ENCODE data around the gene FN1.
"Not testable (repeated sequence)": the region's sequence is repeated elsewhere in the genome, so short reads cannot be mapped to it uniquely, and the experiment has no call there.

The FN1 gene

GRCh38 chr2:215324811-215325210, 111.1 kb downstream of the FN1 start:
- no peak for DNase-seq

- DNase-seq: no peak
Observed at GRCh38 chr2:215320679-215321078, 115.2 kb downstream of the FN1 start.

- DNase-seq: no peak
Observed at GRCh38 chr2:215320102-215320501, 115.8 kb downstream of the FN1 start.

GRCh38 chr2:215319500-215319899, 116.4 kb downstream of the FN1 start:
- DNase-seq: no peak

- DNase-seq: no peak
Observed at GRCh38 chr2:215316336-215316735, 119.5 kb downstream of the FN1 start.

GRCh38 chr2:215315301-215315700, 120.6 kb downstream of the FN1 start:
- DNase-seq: no peak

- DNase-seq: no peak
Observed at GRCh38 chr2:215314896-215315295, 121.0 kb downstream of the FN1 start.

- no peak for DNase-seq
Observed at GRCh38 chr2:215313255-215313613, 122.6 kb downstream of the FN1 start.

GRCh38 chr2:215311625-215312396, 124.1 kb downstream of the FN1 start, which contains the start of gene ATIC:
ATIC (plus strand) TSS chr2:215312059; CDS start chr2:215312143, 84 bp downstream.
- DNase-seq: peak; percentile 82

GRCh38 chr2:215311259-215311624, 124.6 kb downstream of the FN1 start:
- not testable (repeated sequence) for DNase-seq

Measured in DMS79 treated with DMSO at 0.1 percent for 48 hours (cell line).